Smooth muscle cell (in vitro differentiated cells): ENCODE measurements around the gene MT1A. TPM values are rescaled to one million over a fixed set of nuclear protein-coding genes. Genes with fewer than 3 reads are reported as not detected.

Experiments used
- DNase-seq: peaks from one replicate; lab custom pipeline; 2025; ENCODE audit not compliant: unreplicated experiment; lab: John Stamatoyannopoulos, UW
- H2AFZ ChIP-seq: fragments of 200-600 bp; sonication (generic); 2 replicates; pipeline ENCODE4 v1.6.0; 2016; ENCODE audit warnings: antibody characterized with exemption, low read depth, mild to moderate bottlenecking
- H3F3A ChIP-seq: fragments of 200-600 bp; sonication (generic); 2 replicates; pipeline ENCODE4 v1.6.0; 2017; ENCODE audit warnings: antibody characterized with exemption, low read depth
- H3K27ac ChIP-seq: fragments of 200-600 bp; sonication (generic); 2 replicates; pipeline ENCODE4 v1.5.1; 2016; ENCODE audit warnings: low read depth, mild to moderate bottlenecking
- H3K27me3 ChIP-seq: fragments of 200-600 bp; sonication (generic); 2 replicates; pipeline ENCODE4 v1.6.1; 2016; ENCODE audit warnings: low read depth, mild to moderate bottlenecking
- H3K36me3 ChIP-seq: fragments of 200-600 bp; sonication (generic); 2 replicates; pipeline ENCODE4 v1.5.1; 2016; ENCODE audit warnings: low read depth
- H3K4me1 ChIP-seq: fragments of 200-600 bp; sonication (generic); 2 replicates; pipeline ENCODE4 v1.5.1; 2016; ENCODE audit warnings: low read depth
- H3K4me2 ChIP-seq: fragments of 200-600 bp; sonication (generic); 2 replicates; pipeline ENCODE4 v1.6.0; 2016; ENCODE audit warnings: mild to moderate bottlenecking
- H3K4me3 ChIP-seq: fragments of 200-600 bp; sonication (generic); 2 replicates; pipeline ENCODE4 v1.5.1; 2016; ENCODE audit warnings: mild to moderate bottlenecking
- H3K79me2 ChIP-seq: fragments of 200-600 bp; sonication (generic); 2 replicates; pipeline ENCODE4 v1.6.0; 2016; ENCODE audit warnings: low read depth, mild to moderate bottlenecking
- H3K9ac ChIP-seq: fragments of 200-600 bp; sonication (generic); 2 replicates; pipeline ENCODE4 v1.6.0; 2016; ENCODE audit warnings: low read depth
- H3K9me3 ChIP-seq: fragments of 200-600 bp; sonication (generic); replicated peaks from 2 replicates; pipeline ENCODE4 v1.5.1; 2016; ENCODE audit warnings: low read depth
- H4K20me1 ChIP-seq: fragments of 200-600 bp; sonication (generic); 2 replicates; pipeline ENCODE4 v1.6.0; 2016; ENCODE audit warnings: low read depth
- CTCF ChIP-seq: fragments of 200-600 bp; sonication (generic); IDR thresholded peaks from 2 replicates; pipeline ENCODE4 v1.5.1; 2017; ENCODE audit warnings: borderline replicate concordance, mild to moderate bottlenecking, antibody characterized with exemption; ENCODE audit not compliant: insufficient read depth, poor library complexity, severe bottlenecking
- WGBS: methylation state at CpG from one replicate; pipeline ENCODE4 v1.1.7; 2016; ENCODE audit warnings: low lambda C conversion rate; 5-methylcytosine and 5-hydroxymethylcytosine counted together
- polyA plus RNA-seq: library from polyadenylated mRNA; unstranded; fragments of >200 nt; fragmentation: Nextera tagmentation; extraction: Ambion mirVana; gene quantifications from 2 replicates; pipeline ENCODE4 v1.2.1, GENCODE V29; 2016
- total RNA-seq: library from RNA; depleted of rRNA; stranded (reverse); fragments of >200 nt; gene quantifications from 2 replicates; pipeline ENCODE4 v1.2.3, GENCODE V29; 2014

Gene MT1A
- total and polyA plus RNA-seq, 2 experiments from 2014 or later = not detected

- no peak for DNase-seq
- Histone ChIP-seq H3K4me3 (no peak overlapping the region), H3K4me1 (peaks cover 12% of the 10 kb centered on the region), H3K79me2 (no peaks in the 10 kb centered on the region), H2AFZ (no peak overlapping the region), H3K9ac (no peak overlapping the region), H3K27ac (no peak overlapping the region), H3K9me3 (no peaks in the 10 kb centered on the region), H3K27me3 (peaks cover 71% of the 10 kb centered on the region), H4K20me1 (no peaks in the 10 kb centered on the region), H3F3A (no peaks in the 10 kb centered on the region), H3K4me2 (no peak overlapping the region), H3K36me3 (no peaks in the 10 kb centered on the region)
- no peak for TF ChIP-seq CTCF
- 94% methylated on average over 7 of the region's 7 CpGs for WGBS
Measured at GRCh38 chr16:56653218-56653617, 14.8 kb downstream of the MT1A start.

GRCh38 chr16:56657555-56658326 is 19.3 kb downstream of the MT1A start, which contains the start of gene MT1F:
TSS of gene MT1F (plus strand) at chr16:56657959. CDS start at chr16:56658059, 100 bp downstream.
- Histone ChIP-seq H3F3A (no peaks in the 10 kb centered on the region), H3K9me3 (no peaks in the 10 kb centered on the region), H3K9ac (no peak within 1 kb of the TSS), H3K27ac (no peak within 1 kb of the TSS), H2AFZ (peak within 1 kb of the TSS; percentile 50), H3K4me2 (peak within 1 kb of the TSS; percentile 86), H3K27me3 (peaks cover 71% of the 10 kb centered on the region), H3K79me2 (no peaks in the 10 kb centered on the region), H3K4me3 (peak within 1 kb of the TSS; percentile 48), H4K20me1 (no peaks in the 10 kb centered on the region), H3K36me3 (no peaks in the 10 kb centered on the region), H3K4me1 (peaks cover 12% of the 10 kb centered on the region)
- TF ChIP-seq CTCF = no peak
- WGBS = 4% methylated on average over 27 of the region's 46 CpGs
- DNase-seq = no peak

GRCh38 chr16:56658327-56658875 is 19.9 kb downstream of the MT1A start:
- Histone ChIP-seq H3K9ac (no peak overlapping the region), H3K79me2 (no peaks in the 10 kb centered on the region), H3K4me3 (peak overlapping the region; percentile 48), H3F3A (no peaks in the 10 kb centered on the region), H3K4me2 (peak overlapping the region; percentile 86), H2AFZ (no peak overlapping the region), H3K27me3 (peaks cover 71% of the 10 kb centered on the region), H3K36me3 (no peaks in the 10 kb centered on the region), H3K4me1 (peaks cover 12% of the 10 kb centered on the region), H4K20me1 (no peaks in the 10 kb centered on the region), H3K27ac (no peak overlapping the region), H3K9me3 (no peaks in the 10 kb centered on the region)
- no peak for DNase-seq
- TF ChIP-seq CTCF = no peak
- WGBS = 41% methylated on average over 10 of the region's 10 CpGs
